K562 (cell line): ENCODE data around the gene ICA1L. TPM values are rescaled to one million over a fixed set of nuclear protein-coding genes. Genes with fewer than 3 reads are reported as not detected.
A peak's percentile ranks its signal among the peaks of the same experiment; 100 is the strongest.

Source experiments
- ATAC-seq: fragments of 200-7000 bp; cut with Tn5 transposase; 3 replicates; pipeline ENCODE4 v1.9.1; 2020; ENCODE audit warnings: moderate library complexity
- BruUV-seq: library from RNA; stranded (reverse); fragments of 400-500 nt; replicated peaks from 2 replicates; lab custom pipeline; 2021; lab: Mats Ljungman, UMichigan
- CTCF ChIA-PET: fragments of 300-600 bp; formaldehyde crosslinking; extraction: SDS; loops from one replicate; lab custom pipeline; 2021; ENCODE audit warnings: low intra/inter-chr PET ratio; lab: Yijun Ruan, JAX
- POLR2A ChIA-PET: fragments of 300-600, 350-650 bp; sonication (Branson Sonifier 250); formaldehyde crosslinking; extraction: SDS; loops from one replicate; lab custom pipeline; 2021; ENCODE audit warnings: antibody characterized with exemption, inconsistent platforms; lab: Yijun Ruan, JAX
- DNase-seq, 4 experiments: peaks; one replicate each; pipeline versions ENCODE4 v3.0.0 to v3.0.0-alpha.2; 2011 to 2018; ENCODE audit warnings: low spot score in 3 of 4, mixed read lengths in 3 of 4; ENCODE audit errors: extremely low read depth in 1 of 4
- FAIRE-seq: peaks from 2 replicates; lab custom pipeline; 2011; peaks lifted over from hg19 to GRCh38; lab: Jason Lieb, UNC
- H2AFZ ChIP-seq: 2 replicates; pipeline ENCODE4 v1.6.0; 2011; ENCODE audit warnings: low read depth, low read length, control low read depth, inconsistent platforms
- H3K27ac ChIP-seq: fragments of 200-600 bp; 3 replicates; pipeline ENCODE4 v1.8.0; 2011; ENCODE audit warnings: low read depth, mild to moderate bottlenecking, control low read depth, inconsistent platforms, low read length, moderate library complexity, mixed read lengths; ENCODE audit errors: extremely low read depth
- H3K27me3 ChIP-seq, 2 experiments: fragments of 300-600 bp in 1 of 2; 2 replicates in 1 of 2; 3 replicates in 1 of 2; pipeline versions ENCODE4 v1.6.0 to v1.8.0; 2011; ENCODE audit warnings: inconsistent platforms in 2 of 2, low read length in 2 of 2, mild to moderate bottlenecking in 1 of 2, mixed read lengths in 1 of 2, moderate library complexity in 1 of 2; ENCODE audit not compliant: control insufficient read depth in 2 of 2, insufficient read depth in 2 of 2
- H3K36me3 ChIP-seq: fragments of 300-600 bp; 3 replicates; pipeline ENCODE4 v1.8.0; 2011; ENCODE audit warnings: mild to moderate bottlenecking, low read length, inconsistent platforms; ENCODE audit not compliant: control insufficient read depth, insufficient read depth
- H3K4me1 ChIP-seq, 2 experiments: fragments of 200-600 bp in 1 of 2; replicated peaks in 1 of 2; 2 replicates in 1 of 2; 3 replicates in 1 of 2; pipeline versions ENCODE4 v1.5.1 to v1.8.0; 2011; ENCODE audit warnings: inconsistent platforms in 2 of 2, low read length in 2 of 2, mild to moderate bottlenecking in 1 of 2, mixed read lengths in 1 of 2, moderate library complexity in 1 of 2; ENCODE audit not compliant: control insufficient read depth in 2 of 2, insufficient read depth in 2 of 2
- H3K4me2 ChIP-seq: 2 replicates; pipeline ENCODE4 v1.6.1; 2011; ENCODE audit warnings: low read length, control low read depth, inconsistent platforms, mixed read lengths; ENCODE audit not compliant: insufficient read depth
- H3K4me3 ChIP-seq: fragments of 200-600 bp; sonication (generic), shearing (Covaris generic); 2 replicates; pipeline ENCODE4 v1.5.1; 2016; ENCODE audit warnings: control low read depth, inconsistent platforms
- H3K79me2 ChIP-seq: fragments of 200-600 bp; 3 replicates; pipeline ENCODE4 v1.8.0; 2011; ENCODE audit warnings: low read length, inconsistent platforms; ENCODE audit not compliant: control insufficient read depth, insufficient read depth
- H3K9ac ChIP-seq, 2 experiments: 2 replicates each; pipeline versions ENCODE4 v1.6.0 to v1.6.1; 2011; ENCODE audit warnings: low read depth in 2 of 2, low read length in 2 of 2, control low read depth in 1 of 2, inconsistent platforms in 1 of 2, mild to moderate bottlenecking in 1 of 2, mixed read lengths in 1 of 2; ENCODE audit not compliant: insufficient read depth in 1 of 2
- H3K9me1 ChIP-seq: one replicate; pipeline ENCODE4 v1.6.0; 2011; ENCODE audit warnings: inconsistent platforms, mild to moderate bottlenecking, low read length, moderate library complexity; ENCODE audit not compliant: control insufficient read depth, insufficient read depth
- H3K9me3 ChIP-seq: replicated peaks from 2 replicates; pipeline ENCODE4 v1.5.1; 2011; ENCODE audit warnings: low read depth, low read length, inconsistent platforms; ENCODE audit not compliant: control insufficient read depth, insufficient read depth
- H4K20me1 ChIP-seq: replicated peaks from 2 replicates; pipeline ENCODE4 v1.6.1; 2011; ENCODE audit warnings: low read length, inconsistent platforms, mixed read lengths; ENCODE audit not compliant: control insufficient read depth, insufficient read depth
- ADNP ChIP-seq: fragments of 200-800 bp; sonication (Bioruptor generic); IDR thresholded peaks from 2 replicates; pipeline ENCODE4 v1.6.1; 2016; ENCODE audit warnings: missing genetic modification characterization, missing compliant biosample characterization
- CTBP1 ChIP-seq: fragments of 450-650 bp; IDR thresholded peaks from 2 replicates; pipeline ENCODE4 v1.6.1; 2016; ENCODE audit warnings: borderline replicate concordance
- ETV5 ChIP-seq: sonication (generic); formaldehyde crosslinking; IDR thresholded peaks from 2 replicates; pipeline ENCODE4 v1.4.0; 2020; ENCODE audit warnings: low read depth, mild to moderate bottlenecking, missing genetic modification reagents
- FOSL1 ChIP-seq: fragments of 200-800 bp; sonication (Bioruptor generic); conservative IDR thresholded peaks from 2 replicates; pipeline ENCODE4 v1.6.1; 2016; ENCODE audit warnings: missing genetic modification characterization, missing compliant biosample characterization
- KAT2B ChIP-seq: IDR thresholded peaks from one replicate; pipeline ENCODE4 v1.6.1; 2012; ENCODE audit warnings: low read depth, mild to moderate bottlenecking, control low read depth, inconsistent platforms, low read length, moderate library complexity
- MBD2 ChIP-seq: sonication (generic); IDR thresholded peaks from 2 replicates; pipeline ENCODE4 v1.6.1; 2016; ENCODE audit warnings: low read depth, borderline replicate concordance
- NFIC ChIP-seq: fragments of 450-650 bp; IDR thresholded peaks from 2 replicates; pipeline ENCODE4 v1.6.1; 2017; ENCODE audit warnings: mild to moderate bottlenecking, inconsistent platforms
- SMARCE1 ChIP-seq: fragments of 450-650 bp; IDR thresholded peaks from 2 replicates; pipeline ENCODE4 v1.7.1; 2016; ENCODE audit warnings: mild to moderate bottlenecking
- TBP ChIP-seq: optimal IDR thresholded peaks from 2 replicates; pipeline ENCODE3; 2011; ENCODE audit warnings: low read depth, low read length, improper control_type of control experiment
- WGBS: fragments of 100-300 bp; shearing (Covaris generic); methylation state at CpG from one replicate; pipeline ENCODE4 v1.1.6; 2016; ENCODE audit warnings: low coverage, mixed read lengths; ENCODE audit not compliant: insufficient coverage; ENCODE audit errors: missing lambda C conversion rate; 5-methylcytosine and 5-hydroxymethylcytosine counted together
- in situ Hi-C: fragments of 300-500 bp; cut with MboI; formaldehyde crosslinking; loops from 4 replicates; pipeline ENCODE4 v1.15.0; 2018; ENCODE audit warnings: inconsistent platforms, mixed read lengths
- intact Hi-C: fragments of 100-400 bp; cut with micrococcal nuclease; formaldehyde crosslinking; loops from 2 replicates; pipeline ENCODE4 v1.14.2; 2022
- polyA plus RNA-seq, 8 experiments: library from polyadenylated mRNA; depleted of rRNA in 4 of 8; stranded (reverse) in 5 of 8; unstranded in 3 of 8; fragments of >200 nt; fragmentation: Nextera tagmentation in 2 of 8; fragmentation: Illumina TruSeq in 1 of 8; extraction: Ambion mirVana in 2 of 8; extraction: Trizol in 1 of 8; gene quantifications; 2 replicates each; pipeline versions ENCODE4 v1.2.1 to v1.2.3, GENCODE V29; 2011 to 2014; ENCODE audit warnings: inconsistent platforms in 1 of 8, missing spikeins in 1 of 8
- total RNA-seq, 7 experiments: library from RNA; depleted of rRNA in 6 of 7; stranded (reverse); fragments of >200 nt in 6 of 7; fragmentation: Illumina TruSeq in 2 of 7; extraction: Trizol in 2 of 7; gene quantifications; 2 replicates each; pipeline versions ENCODE4 v1.2.1 to v1.2.3, GENCODE V29; 2011 to 2021; ENCODE audit warnings: low replicate concordance in 1 of 7
- TF ChIP-seq, protein P1 (sequence below), 2 experiments: fragments of 450-650 bp; formaldehyde crosslinking in 1 of 2; IDR thresholded peaks; 2 replicates each; pipeline versions ENCODE4 v1.4.0 to v1.6.1; 2014 to 2020; ENCODE audit warnings: mild to moderate bottlenecking in 2 of 2, borderline replicate concordance in 1 of 2, low read depth in 1 of 2
- TF ChIP-seq, protein P2 (sequence below): fragments of 450-650 bp; formaldehyde crosslinking; IDR thresholded peaks from 2 replicates; pipeline ENCODE4 v1.4.0; 2020; ENCODE audit warnings: mild to moderate bottlenecking, moderate library complexity

The ICA1L gene
- total and polyA plus RNA-seq, 9 of the 15 experiments (the other 6 are each of a cell fraction or from before 2014, with no cell fraction given) = 0.57 to 1.7 (median 1.1) TPM

DNA sequence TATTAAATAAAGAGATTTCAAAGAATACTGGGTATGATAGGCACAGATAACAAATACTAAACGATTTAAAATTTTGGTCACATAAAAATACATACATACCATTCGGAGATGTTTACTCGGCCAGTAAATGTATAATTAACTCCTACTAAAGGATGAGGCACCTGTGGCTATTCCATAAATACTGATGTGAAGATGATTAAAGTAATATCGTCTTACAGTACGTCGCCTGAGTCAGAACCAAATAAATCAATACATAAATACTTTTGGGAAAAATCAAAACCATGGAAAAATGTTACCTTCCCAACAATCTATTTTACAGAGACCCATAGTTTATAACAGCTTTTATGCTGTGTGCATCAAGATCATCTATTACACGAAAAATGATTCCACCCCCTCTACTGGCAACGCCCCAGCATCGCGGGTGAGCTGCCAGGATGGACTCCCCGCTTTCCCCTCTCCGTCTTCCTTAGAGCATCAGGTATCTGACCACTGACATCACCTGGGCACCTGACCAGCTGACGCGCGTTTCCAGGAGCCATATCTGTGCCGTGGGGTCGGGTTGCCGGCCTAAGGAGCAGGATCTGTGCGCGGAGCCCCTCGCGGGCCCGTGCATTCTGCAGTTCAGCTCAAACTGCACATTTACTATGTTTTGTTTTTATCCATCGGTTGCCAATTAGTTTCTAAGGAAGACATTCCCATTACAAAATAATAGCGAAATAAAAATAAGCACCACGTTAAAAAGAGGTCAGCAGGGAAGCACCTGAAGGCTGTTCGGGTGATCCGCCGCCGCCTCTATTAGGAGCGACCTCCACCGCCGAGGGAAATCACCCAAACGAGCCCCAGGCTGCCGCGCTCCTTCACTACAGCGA is 901 bp downstream of the ICA1L start:
- Histone ChIP-seq H3K4me3 (peak overlapping the region; percentile 73), H3K79me2 (no peaks in the 10 kb centered on the region), H3K9me3 (no peaks in the 10 kb centered on the region), H3K36me3 (no peaks in the 10 kb centered on the region), H3K9me1 (no peaks in the 10 kb centered on the region), H3K27me3 (no peaks in the 10 kb centered on the region), H3K9ac (peak overlapping the region; percentile 61 to 90), H3K27ac (peak overlapping the region; percentile 66; the same call in 1 of the 3 replicates), H2AFZ (peak overlapping the region; percentile 92), H3K4me2 (peak overlapping the region; percentile 86), H4K20me1 (no peaks in the 10 kb centered on the region), H3K4me1 (peaks cover 0 to 21% of the 10 kb centered on the region in 2 experiments; a peak in 2 of 5 replicates)
- FAIRE-seq (peak; percentile 60), DNase-seq (peak; percentile 41 to 67 (median 48)), ATAC-seq (peak; percentile 91)
- in situ Hi-C loops = no loop called here
- POLR2A ChIA-PET = interaction anchor here (0.5 to 0.7 kb wide), 2 partner anchors 106 to 671 kb away, joined by 3 read pairs; no protein-coding TSS in a partner anchor
- TSS peak; percentile 35 for BruUV-seq
- intact Hi-C loops = loop anchor here (5.0 kb wide), 1 partner anchor 283 kb away; no protein-coding TSS in a partner anchor
- CTCF ChIA-PET = interaction anchor here (1.1 kb wide), 1 partner anchor 297 kb away, joined by 4 read pairs; no protein-coding TSS in a partner anchor
- WGBS = under 1% methylated on average over 20 of the region's 37 CpGs
- TF ChIP-seq MBD2 (no peak), TBP (peak; percentile 14), SMARCE1 (no peak), CTBP1 (peak; percentile 77), KAT2B (no peak), NFIC (0 out of 2 replicates have a peak, but pooled peaks have one; percentile 8), ETV5 (CRISPR knock-in tag) (0 out of 2 replicates have a peak, but pooled peaks have one; percentile 22), FOSL1 (tag) (0 out of 2 replicates have a peak, but pooled peaks have one; percentile 16), ADNP (tag) (no peak)
- TF ChIP-seq, protein P1, sequence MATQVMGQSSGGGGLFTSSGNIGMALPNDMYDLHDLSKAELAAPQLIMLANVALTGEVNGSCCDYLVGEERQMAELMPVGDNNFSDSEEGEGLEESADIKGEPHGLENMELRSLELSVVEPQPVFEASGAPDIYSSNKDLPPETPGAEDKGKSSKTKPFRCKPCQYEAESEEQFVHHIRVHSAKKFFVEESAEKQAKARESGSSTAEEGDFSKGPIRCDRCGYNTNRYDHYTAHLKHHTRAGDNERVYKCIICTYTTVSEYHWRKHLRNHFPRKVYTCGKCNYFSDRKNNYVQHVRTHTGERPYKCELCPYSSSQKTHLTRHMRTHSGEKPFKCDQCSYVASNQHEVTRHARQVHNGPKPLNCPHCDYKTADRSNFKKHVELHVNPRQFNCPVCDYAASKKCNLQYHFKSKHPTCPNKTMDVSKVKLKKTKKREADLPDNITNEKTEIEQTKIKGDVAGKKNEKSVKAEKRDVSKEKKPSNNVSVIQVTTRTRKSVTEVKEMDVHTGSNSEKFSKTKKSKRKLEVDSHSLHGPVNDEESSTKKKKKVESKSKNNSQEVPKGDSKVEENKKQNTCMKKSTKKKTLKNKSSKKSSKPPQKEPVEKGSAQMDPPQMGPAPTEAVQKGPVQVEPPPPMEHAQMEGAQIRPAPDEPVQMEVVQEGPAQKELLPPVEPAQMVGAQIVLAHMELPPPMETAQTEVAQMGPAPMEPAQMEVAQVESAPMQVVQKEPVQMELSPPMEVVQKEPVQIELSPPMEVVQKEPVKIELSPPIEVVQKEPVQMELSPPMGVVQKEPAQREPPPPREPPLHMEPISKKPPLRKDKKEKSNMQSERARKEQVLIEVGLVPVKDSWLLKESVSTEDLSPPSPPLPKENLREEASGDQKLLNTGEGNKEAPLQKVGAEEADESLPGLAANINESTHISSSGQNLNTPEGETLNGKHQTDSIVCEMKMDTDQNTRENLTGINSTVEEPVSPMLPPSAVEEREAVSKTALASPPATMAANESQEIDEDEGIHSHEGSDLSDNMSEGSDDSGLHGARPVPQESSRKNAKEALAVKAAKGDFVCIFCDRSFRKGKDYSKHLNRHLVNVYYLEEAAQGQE (IDR thresholded peaks at IDR 0.05; ENCODE audit: borderline replicate concordance) = peak; percentile 21; the same call in 1 of the 2 replicates
- TF ChIP-seq, protein P1 (CRISPR knock-in tag; IDR thresholded peaks at IDR 0.05; ENCODE audit: low read depth) = no peak
- TF ChIP-seq, protein P2, sequence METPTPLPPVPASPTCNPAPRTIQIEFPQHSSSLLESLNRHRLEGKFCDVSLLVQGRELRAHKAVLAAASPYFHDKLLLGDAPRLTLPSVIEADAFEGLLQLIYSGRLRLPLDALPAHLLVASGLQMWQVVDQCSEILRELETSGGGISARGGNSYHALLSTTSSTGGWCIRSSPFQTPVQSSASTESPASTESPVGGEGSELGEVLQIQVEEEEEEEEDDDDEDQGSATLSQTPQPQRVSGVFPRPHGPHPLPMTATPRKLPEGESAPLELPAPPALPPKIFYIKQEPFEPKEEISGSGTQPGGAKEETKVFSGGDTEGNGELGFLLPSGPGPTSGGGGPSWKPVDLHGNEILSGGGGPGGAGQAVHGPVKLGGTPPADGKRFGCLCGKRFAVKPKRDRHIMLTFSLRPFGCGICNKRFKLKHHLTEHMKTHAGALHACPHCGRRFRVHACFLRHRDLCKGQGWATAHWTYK (CRISPR knock-in tag) = no peak
